Measurements from ENCODE around the gene RAET1G. TPM values are rescaled to one million over a fixed set of nuclear protein-coding genes. Genes with fewer than 3 reads are reported as not detected.
"Not testable (repeated sequence)": the region's sequence is repeated elsewhere in the genome, so short reads cannot be mapped to it uniquely, and the experiment has no call there.

Gene RAET1G
- total RNA-seq, 1 experiment from 2014 or later, result 9.9 TPM

- peak; percentile 64 for DNase-seq (ENCODE audit: low read depth)
Measured at GRCh38 chr6:149934249-149935156, 11.6 kb upstream of the RAET1G start.

- no peak for DNase-seq (ENCODE audit: low read depth)
Measured at GRCh38 chr6:149933461-149933860, 10.5 kb upstream of the RAET1G start.

- DNase-seq (ENCODE audit: low read depth), result no peak
Measured at GRCh38 chr6:149933036-149933435, 10.1 kb upstream of the RAET1G start.

GRCh38 chr6:149931501-149931900 is 8.6 kb upstream of the RAET1G start:
- no peak for DNase-seq (ENCODE audit: low read depth)

- no peak for DNase-seq (ENCODE audit: low read depth)
Measured at GRCh38 chr6:149929422-149929821, 6.5 kb upstream of the RAET1G start.

- not testable (repeated sequence) for DNase-seq (ENCODE audit: low read depth)
Measured at GRCh38 chr6:149927025-149927424, 4.1 kb upstream of the RAET1G start.

- DNase-seq (ENCODE audit: low read depth), result peak; percentile 78
Measured at GRCh38 chr6:149925974-149926777, 3.3 kb upstream of the RAET1G start.

GRCh38 chr6:149925253-149925973 is 2.5 kb upstream of the RAET1G start:
- DNase-seq (ENCODE audit: low read depth), result peak; percentile 26

GRCh38 chr6:149924933-149925252 is 2.0 kb upstream of the RAET1G start:
- DNase-seq (ENCODE audit: low read depth), result no peak

GRCh38 chr6:149924206-149924932 is 1.4 kb upstream of the RAET1G start:
- no peak for DNase-seq (ENCODE audit: low read depth)

GRCh38 chr6:149923327-149923986 is 536 bp upstream of the RAET1G start:
- no peak for DNase-seq (ENCODE audit: low read depth)

GRCh38 chr6:149922091-149922490 is 830 bp downstream of the RAET1G start:
- DNase-seq (ENCODE audit: low read depth), result not testable (repeated sequence)

GRCh38 chr6:149921361-149921760 is 1.6 kb downstream of the RAET1G start:
- DNase-seq (ENCODE audit: low read depth), result no peak

GRCh38 chr6:149919834-149920225 is 3.1 kb downstream of the RAET1G start:
- no peak for DNase-seq (ENCODE audit: low read depth)

GRCh38 chr6:149919126-149919833 is 3.6 kb downstream of the RAET1G start:
- not testable (repeated sequence) for DNase-seq (ENCODE audit: low read depth)

GRCh38 chr6:149918151-149918905 is 4.6 kb downstream of the RAET1G start:
- DNase-seq (ENCODE audit: low read depth), result no peak

GRCh38 chr6:149917679-149918078 is 5.2 kb downstream of the RAET1G start:
- no peak for DNase-seq (ENCODE audit: low read depth)

GRCh38 chr6:149915970-149916865 is 6.7 kb downstream of the RAET1G start:
- DNase-seq (ENCODE audit: low read depth), result no peak

All from RPMI7951 (cell line).